NCI-H82 (cell line): Measurements from ENCODE around the gene TEX55.
"Not testable (repeated sequence)": the region's sequence is repeated elsewhere in the genome, so short reads cannot be mapped to it uniquely, and the experiment has no call there.

Experiments used
- DNase-seq: peaks from one replicate; lab custom pipeline; 2025; lab: John Stamatoyannopoulos, UW

TEX55 gene

GRCh38 chr3:119145500-119146167 is at the start of gene TEX55:
TEX55 (plus strand) TSS chr3:119146165; CDS start chr3:119146190, 25 bp downstream.
- peak; percentile 83 for DNase-seq

DNA sequence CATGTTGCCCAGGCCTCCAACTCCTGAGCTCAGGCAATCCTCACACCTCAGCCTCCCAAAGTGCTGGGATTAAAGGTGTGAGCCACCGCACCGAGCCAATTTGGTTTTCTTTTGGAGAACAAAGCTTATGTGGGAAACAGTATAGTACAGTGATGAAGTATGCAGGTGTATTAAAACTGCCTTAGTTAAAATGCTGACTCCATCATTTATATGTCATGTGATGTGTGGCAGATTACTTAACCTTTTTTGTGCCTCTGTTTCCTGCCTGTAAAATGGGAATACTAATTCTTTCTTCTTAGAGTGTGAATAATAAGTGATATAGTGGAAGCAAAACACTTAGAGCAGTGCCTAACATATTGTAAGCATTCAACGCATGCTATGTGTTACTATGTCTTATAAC is 48.0 kb upstream of the TEX55 start:
- no peak for DNase-seq

DNA sequence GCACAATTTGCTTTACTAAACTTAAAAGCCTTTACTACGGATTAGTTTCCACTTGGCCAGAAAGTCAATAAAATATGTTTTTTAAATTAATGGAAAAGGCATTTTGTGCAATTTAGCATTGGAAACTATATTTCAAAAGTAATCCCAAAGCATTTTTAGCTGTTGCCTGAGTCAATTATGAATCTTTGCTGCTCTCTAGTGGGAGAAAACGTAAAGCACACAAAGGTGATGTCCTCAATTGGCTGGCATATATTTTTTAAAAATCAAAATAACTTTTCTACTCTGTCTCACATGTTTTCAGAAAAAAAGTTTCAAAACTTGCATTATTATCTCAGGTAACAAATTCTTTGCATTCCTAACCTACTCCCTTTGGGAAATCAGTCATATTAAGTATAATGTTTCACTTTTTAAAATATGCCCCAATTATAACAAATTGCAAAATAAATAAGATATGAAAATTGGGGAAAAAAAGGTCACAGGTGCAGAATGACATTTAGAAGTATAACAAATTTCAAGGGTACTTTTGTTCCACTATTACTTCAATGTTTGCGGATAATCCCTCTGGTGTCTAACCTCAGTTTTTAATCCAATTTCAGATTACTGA is 47.2 kb upstream of the TEX55 start:
- DNase-seq = peak; percentile 72

DNA sequence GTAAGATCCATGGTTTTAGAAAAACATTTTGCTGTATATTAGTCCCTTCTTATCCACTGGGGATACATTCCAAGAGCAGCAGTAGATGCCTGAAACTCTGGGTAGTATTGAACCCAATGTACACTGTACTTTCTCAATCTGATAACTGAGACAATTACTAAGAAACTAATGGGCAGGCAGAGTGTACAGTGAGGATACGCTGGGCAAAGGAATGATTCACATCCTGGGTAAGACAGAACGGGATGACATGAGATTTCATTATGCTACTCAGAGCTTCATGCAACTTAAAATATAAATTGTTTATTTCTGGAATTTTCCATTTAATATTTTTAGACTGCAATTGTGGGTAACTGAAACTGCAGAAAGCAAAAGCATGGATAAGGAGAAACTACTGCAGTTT is 46.2 kb upstream of the TEX55 start:
- no peak for DNase-seq

DNA sequence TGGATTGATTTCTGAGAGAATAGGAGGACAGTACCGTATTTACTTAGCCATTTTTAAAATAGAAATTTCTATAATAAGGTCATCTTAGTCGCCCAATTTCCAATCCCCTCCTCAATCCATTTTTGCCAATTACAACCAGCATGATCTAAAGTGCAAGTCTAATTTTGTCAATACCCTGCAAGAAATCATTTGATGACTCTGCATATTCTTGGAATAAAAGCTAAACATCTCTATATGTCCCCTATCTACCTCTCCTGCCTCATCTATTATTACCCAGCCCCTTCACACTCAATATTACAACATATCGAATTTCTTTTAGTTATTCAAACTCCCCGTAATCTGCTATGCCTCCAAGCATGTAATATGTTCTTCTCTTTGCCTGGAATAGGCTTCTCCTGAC is 41.9 kb upstream of the TEX55 start:
- DNase-seq = no peak

GRCh38 chr3:119118330-119118729 is 27.6 kb upstream of the TEX55 start:
- not testable (repeated sequence) for DNase-seq

DNA sequence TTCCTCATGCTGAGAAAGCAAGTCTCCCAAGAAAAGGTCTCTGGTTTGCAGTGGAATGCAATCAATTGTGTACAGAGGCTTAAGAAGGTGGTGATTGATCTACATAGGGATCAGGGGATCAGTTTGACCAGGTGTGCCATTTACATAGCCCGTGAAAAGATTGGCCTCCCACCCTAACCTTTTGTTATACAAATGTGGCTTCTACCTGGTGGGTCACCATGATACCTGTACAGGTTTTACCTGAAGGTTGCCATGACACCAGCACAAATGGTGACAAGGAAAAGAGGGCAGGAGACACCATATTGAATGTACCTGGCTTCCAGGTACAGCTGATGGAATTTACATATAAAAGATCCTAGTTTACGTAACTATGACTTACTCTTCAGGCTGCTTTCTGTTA is 25.5 kb upstream of the TEX55 start:
- DNase-seq = no peak

- no peak for DNase-seq
Observed at GRCh38 chr3:119122350-119122749, 23.6 kb upstream of the TEX55 start.

DNA sequence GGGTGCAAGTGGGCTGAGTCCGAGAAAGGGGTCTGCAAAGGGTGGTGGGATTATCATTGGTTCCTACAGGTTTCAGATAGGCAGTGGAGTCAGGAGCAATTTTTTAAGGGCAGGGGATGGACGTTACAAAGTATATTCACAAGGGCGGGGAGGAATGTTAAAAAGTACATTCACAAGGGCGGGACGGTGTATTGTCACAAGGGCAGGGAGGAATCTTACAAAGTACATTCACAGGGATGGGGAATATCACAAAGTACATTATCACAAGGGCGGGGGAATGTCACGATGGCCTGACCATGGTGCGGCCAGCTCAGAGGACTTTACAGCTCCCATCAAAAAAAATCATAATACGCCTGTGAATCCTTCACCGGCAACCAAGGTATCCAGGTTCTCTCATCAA is 20.6 kb upstream of the TEX55 start:
- DNase-seq = no peak

- peak; percentile 78 for DNase-seq
Observed at GRCh38 chr3:119125742-119126504, 20.0 kb upstream of the TEX55 start.

- not testable (repeated sequence) for DNase-seq
Observed at GRCh38 chr3:119130291-119130690, 15.7 kb upstream of the TEX55 start.

GRCh38 chr3:119132291-119132690 is 13.7 kb upstream of the TEX55 start:
- not testable (repeated sequence) for DNase-seq

GRCh38 chr3:119139360-119139759 is 6.6 kb upstream of the TEX55 start:
- not testable (repeated sequence) for DNase-seq

- DNase-seq = no peak
Observed at GRCh38 chr3:119140466-119140865, 5.5 kb upstream of the TEX55 start.

GRCh38 chr3:119145128-119145499 is 851 bp upstream of the TEX55 start:
- DNase-seq = no peak

DNA sequence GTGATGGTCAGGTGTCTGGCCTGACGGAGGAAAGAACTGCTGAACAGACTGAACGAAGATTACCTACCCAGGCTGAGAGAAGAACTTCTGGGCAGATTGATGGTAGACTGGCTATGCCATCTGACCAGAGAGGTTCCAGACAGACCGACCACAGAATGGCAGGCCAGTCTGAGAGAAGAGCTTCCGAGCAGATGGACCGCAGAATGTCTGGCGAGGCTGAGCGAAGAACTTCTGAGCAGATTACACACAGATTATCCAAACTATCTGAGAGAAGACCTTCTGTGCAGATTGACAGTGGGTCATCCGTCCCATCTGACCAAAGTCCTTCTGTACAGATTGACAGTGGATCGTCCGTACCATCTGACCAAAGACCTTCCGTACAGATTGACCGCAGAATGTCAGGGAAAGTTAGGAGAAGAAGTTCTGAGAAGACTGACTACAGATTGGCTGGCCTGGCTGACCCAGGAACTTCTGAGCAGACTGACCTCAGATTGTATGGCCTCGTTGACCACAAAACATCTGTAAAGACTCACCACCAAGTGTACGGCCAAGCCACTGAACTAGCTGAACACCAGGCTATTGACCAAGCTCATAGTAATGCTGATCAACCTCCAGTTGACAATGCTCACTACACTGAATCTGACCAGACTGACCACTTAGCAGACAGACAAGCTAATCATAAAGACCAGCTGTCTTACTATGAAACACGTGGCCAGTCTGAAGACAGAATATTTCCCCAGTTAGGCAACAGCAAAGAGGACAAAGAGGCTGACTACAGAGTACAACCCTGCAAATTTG is 812 bp downstream of the TEX55 start:
- DNase-seq = no peak

GRCh38 chr3:119147494-119147893 is 1.5 kb downstream of the TEX55 start:
- no peak for DNase-seq

- no peak for DNase-seq
Observed at GRCh38 chr3:119148493-119149180, 2.7 kb downstream of the TEX55 start.

- no peak for DNase-seq
Observed at GRCh38 chr3:119149484-119149883, 3.5 kb downstream of the TEX55 start.

GRCh38 chr3:119156868-119157267 is 10.9 kb downstream of the TEX55 start:
- DNase-seq = no peak

DNA sequence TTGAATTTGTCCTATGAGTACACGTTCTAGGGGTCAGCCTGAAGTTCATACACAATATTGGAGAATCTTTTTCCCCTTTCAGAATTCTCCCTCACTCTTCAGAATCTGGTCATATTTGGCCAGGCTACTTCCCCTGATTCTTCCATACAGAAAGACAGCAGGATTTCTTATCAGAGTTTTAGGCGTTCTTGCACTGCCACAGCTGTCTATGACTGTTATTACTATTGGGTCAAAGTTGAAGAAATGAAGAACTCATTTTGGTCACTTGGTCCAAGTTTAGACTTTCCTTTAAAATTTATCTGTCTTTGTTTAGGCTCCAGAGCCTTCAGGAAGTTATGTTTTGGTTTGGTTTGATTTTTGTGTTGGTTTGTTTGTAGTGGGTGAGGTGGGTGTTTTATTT is 12.0 kb downstream of the TEX55 start:
- no peak for DNase-seq

DNA sequence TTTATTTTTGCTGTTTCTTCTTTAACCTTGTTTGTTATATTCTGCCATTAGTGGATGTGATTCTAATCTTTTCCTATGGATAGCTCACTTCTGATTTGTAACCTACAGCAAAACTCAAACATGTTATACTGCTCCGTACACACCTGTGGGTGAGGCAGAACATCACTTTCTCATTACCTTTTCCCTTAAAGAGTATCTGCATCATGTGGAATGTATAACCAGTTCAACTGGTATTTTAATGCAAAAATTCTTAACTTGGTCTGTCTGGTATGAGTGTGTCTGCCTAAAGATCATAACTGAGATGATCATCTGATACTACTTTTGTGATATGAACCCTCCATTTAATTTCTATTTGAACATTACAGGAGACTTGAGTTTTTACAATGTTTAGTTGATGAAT is 14.4 kb downstream of the TEX55 start:
- no peak for DNase-seq
